ENCODE results near the gene FAM83G. TPM values are rescaled to one million over a fixed set of nuclear protein-coding genes. Genes with fewer than 3 reads are reported as not detected.

FAM83G gene
- total RNA-seq, 1 experiment from 2014 or later, result 38.7 TPM

DNA sequence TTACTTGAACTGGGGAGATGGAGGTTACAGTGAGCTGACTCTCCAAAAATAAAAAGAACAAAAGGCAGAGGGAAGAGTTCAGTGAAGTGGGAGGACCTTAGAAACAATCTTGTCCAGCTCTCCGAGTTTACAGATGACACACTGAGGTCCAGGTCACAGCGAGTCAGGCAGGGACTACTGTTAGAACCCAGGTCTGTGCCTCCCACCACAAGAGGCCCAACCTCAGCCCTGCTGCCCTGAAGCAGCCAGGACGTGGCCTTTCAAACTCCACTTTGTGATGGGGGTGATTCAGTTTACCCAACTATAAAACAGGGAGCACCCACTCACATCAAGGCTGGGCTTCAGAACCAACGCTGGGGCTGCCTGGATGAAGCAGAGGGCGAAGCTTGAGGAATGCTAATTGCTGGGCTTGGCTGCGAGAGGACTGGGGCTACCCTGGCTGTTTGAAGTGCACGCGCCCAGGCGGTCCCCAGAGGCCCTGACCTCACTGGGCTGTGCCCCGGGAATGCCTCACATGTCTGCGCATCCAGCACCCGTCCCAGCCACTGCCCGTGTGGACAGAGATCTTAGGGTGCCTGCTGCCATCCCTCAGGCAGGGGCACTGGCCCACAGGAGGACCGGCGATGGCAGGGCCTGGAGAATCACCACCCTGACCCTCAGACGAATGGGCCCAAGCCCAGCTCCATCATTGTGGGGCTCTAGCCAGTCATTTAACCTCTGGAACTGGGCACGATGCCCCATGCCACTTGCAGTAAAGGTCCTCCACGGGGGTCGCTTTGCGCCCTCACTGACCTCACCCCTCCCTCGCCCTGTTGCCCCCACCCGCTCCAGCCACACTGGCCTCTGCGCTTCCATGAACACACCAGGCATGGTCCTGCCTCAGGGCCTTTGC lies 41.2 kb downstream of the FAM83G start:
- Histone ChIP-seq H3K27ac (ENCODE audit: insufficient read length, low read depth, low read length) (no peak overlapping the region), H3K56ac (ENCODE audit: insufficient read length, low read depth, low read length) (no peak overlapping the region), H4K5ac (ENCODE audit: insufficient read length, low read depth, low read length) (no peak overlapping the region), H3K23me2 (ENCODE audit: insufficient read length, low read depth, low read length, poor library complexity, severe bottlenecking) (no peaks in the 10 kb centered on the region), H3K14ac (ENCODE audit: insufficient read depth, low read length) (no peak overlapping the region; the same call in 1 of the 2 replicates), H2BK12ac (ENCODE audit: insufficient read length, low read depth, low read length) (no peak overlapping the region), H2BK120ac (ENCODE audit: low read depth, low read length, poor library complexity, severe bottlenecking) (no peak overlapping the region), H2AFZ (ENCODE audit: low read length) (no peak overlapping the region), H3K79me1 (ENCODE audit: insufficient read depth, low read depth, low read length, poor library complexity, severe bottlenecking) (no peaks in the 10 kb centered on the region), H2BK5ac (ENCODE audit: insufficient read length, low read length) (no peak overlapping the region), H2BK20ac (ENCODE audit: low read depth, low read length, poor library complexity, severe bottlenecking) (no peak overlapping the region), H2AK5ac (ENCODE audit: insufficient read length, low read length) (no peak overlapping the region), H3K23ac (ENCODE audit: insufficient read length, low read depth, low read length) (no peak overlapping the region), H3K18ac (ENCODE audit: insufficient read length, low read depth, low read length) (no peak overlapping the region), H3K9me3 (ENCODE audit: control insufficient read depth, low read depth, low read length) (no peaks in the 10 kb centered on the region), H3K4me1 (ENCODE audit: insufficient read depth, low read length) (no peaks in the 10 kb centered on the region), H4K20me1 (ENCODE audit: control insufficient read depth, insufficient read depth, insufficient read length) (no peaks in the 10 kb centered on the region), H3K27me3 (ENCODE audit: insufficient read depth, low read length) (no peaks in the 10 kb centered on the region), H3K79me2 (ENCODE audit: insufficient read depth, low read length) (no peaks in the 10 kb centered on the region), H4K8ac (replicated peaks; ENCODE audit: insufficient read length, low read depth, low read length) (no peak overlapping the region), H3T11ph (ENCODE audit: low read length) (no peak overlapping the region), H2BK15ac (ENCODE audit: low read depth, low read length) (no peak overlapping the region), H3K4me2 (ENCODE audit: insufficient read depth, insufficient read length, low read length) (no peak overlapping the region), H3K4ac (ENCODE audit: low read depth, low read length) (no peak overlapping the region), H3K9ac (ENCODE audit: extremely low read depth, insufficient read length, low read length) (no peak overlapping the region), H4K91ac (ENCODE audit: insufficient read length, low read depth, low read length) (no peak overlapping the region)
- H3K4me3 Mint-ChIP-seq, result no peak overlapping the region
- no peak for DNase-seq
- H3K27me3 Mint-ChIP-seq (ENCODE audit: low read depth), result no peaks in the 10 kb centered on the region
- WGBS (ENCODE audit: extremely low coverage, insufficient read length, low lambda C conversion rate), result no CpG with 5 or more reads among the region's 23 CpGs
- TF ChIP-seq, protein P1, sequence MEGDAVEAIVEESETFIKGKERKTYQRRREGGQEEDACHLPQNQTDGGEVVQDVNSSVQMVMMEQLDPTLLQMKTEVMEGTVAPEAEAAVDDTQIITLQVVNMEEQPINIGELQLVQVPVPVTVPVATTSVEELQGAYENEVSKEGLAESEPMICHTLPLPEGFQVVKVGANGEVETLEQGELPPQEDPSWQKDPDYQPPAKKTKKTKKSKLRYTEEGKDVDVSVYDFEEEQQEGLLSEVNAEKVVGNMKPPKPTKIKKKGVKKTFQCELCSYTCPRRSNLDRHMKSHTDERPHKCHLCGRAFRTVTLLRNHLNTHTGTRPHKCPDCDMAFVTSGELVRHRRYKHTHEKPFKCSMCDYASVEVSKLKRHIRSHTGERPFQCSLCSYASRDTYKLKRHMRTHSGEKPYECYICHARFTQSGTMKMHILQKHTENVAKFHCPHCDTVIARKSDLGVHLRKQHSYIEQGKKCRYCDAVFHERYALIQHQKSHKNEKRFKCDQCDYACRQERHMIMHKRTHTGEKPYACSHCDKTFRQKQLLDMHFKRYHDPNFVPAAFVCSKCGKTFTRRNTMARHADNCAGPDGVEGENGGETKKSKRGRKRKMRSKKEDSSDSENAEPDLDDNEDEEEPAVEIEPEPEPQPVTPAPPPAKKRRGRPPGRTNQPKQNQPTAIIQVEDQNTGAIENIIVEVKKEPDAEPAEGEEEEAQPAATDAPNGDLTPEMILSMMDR (conservative IDR thresholded peaks at IDR 0.05), result no peak
- peaks cover 0 to 2% (median 0%) of the 10 kb centered on the region in 3 experiments; a peak in 1 of 7 replicates for H3K36me3 Mint-ChIP-seq (ENCODE audit: insufficient read depth in 1 of 3, low read depth in 3 of 3)
- H3K27ac Mint-ChIP-seq, result peak overlapping the region in 2 of 3 experiments; percentile 14 to 48; a peak in 1 of 7 replicates
- no peaks in the 10 kb centered on the region for H3K9me3 Mint-ChIP-seq
- H3K4me1 Mint-ChIP-seq, result peaks cover 23 to 25% of the 10 kb centered on the region in 2 experiments
